OCI-LY7 (cell line): ENCODE results near the gene TMEM186. TPM values are rescaled to one million over a fixed set of nuclear protein-coding genes. Genes with fewer than 3 reads are reported as not detected.

Source experiments
- BruUV-seq: library from RNA; stranded (reverse); fragments of 400-500 nt; replicated peaks from 2 replicates; lab custom pipeline; 2021; lab: Mats Ljungman, UMichigan
- CTCF ChIA-PET: fragments of 300-600 bp; sonication (Branson Sonifier 250); formaldehyde crosslinking; loops from one replicate; lab custom pipeline; 2022; ENCODE audit warnings: antibody characterized with exemption; ENCODE audit not compliant: unreplicated experiment; lab: Charles Lee
- POLR2A ChIA-PET: fragments of 300-600 bp; sonication (Branson Sonifier 250); formaldehyde crosslinking; loops from one replicate; lab custom pipeline; 2022; ENCODE audit warnings: antibody characterized with exemption; lab: Charles Lee
- DNase-seq: peaks from one replicate; pipeline ENCODE4 v3.0.0-alpha.2; 2015; ENCODE audit warnings: low spot score
- H2AFZ ChIP-seq: fragments of 200-600 bp; sonication (generic), shearing (Covaris generic); 2 replicates; pipeline ENCODE4 v1.6.1; 2014; ENCODE audit warnings: mild to moderate bottlenecking, antibody characterized with exemption, low read length, moderate library complexity
- H3K27ac ChIP-seq: fragments of 200-600 bp; sonication (generic); 2 replicates; pipeline ENCODE4 v1.5.1; 2014; ENCODE audit warnings: mixed run types, low read depth, mild to moderate bottlenecking, moderate library complexity, low read length, inconsistent platforms; ENCODE audit not compliant: poor library complexity, severe bottlenecking
- H3K36me3 ChIP-seq: fragments of 200-600 bp; sonication (generic); 2 replicates; pipeline ENCODE4 v1.6.1; 2014; ENCODE audit warnings: mild to moderate bottlenecking, antibody characterized with exemption, low read length, moderate library complexity, mixed read lengths; ENCODE audit not compliant: insufficient read depth
- H3K4me1 ChIP-seq: fragments of 200-600 bp; sonication (generic); 2 replicates; pipeline ENCODE4 v1.5.1; 2014; ENCODE audit warnings: mild to moderate bottlenecking, low read length; ENCODE audit not compliant: insufficient read depth, poor library complexity, severe bottlenecking
- H3K4me2 ChIP-seq: fragments of 200-600 bp; sonication (generic); 2 replicates; pipeline ENCODE4 v1.6.1; 2014; ENCODE audit warnings: mild to moderate bottlenecking, low read length
- H3K4me3 ChIP-seq: fragments of 200-600 bp; sonication (generic); 2 replicates; pipeline ENCODE4 v1.5.1; 2014; ENCODE audit warnings: mild to moderate bottlenecking, low read depth, low read length; ENCODE audit not compliant: poor library complexity, severe bottlenecking
- H3K79me2 ChIP-seq: fragments of 200-600 bp; sonication (generic); 2 replicates; pipeline ENCODE4 v1.6.1; 2016; ENCODE audit warnings: low read depth, mild to moderate bottlenecking, low read length, moderate library complexity, mixed read lengths; ENCODE audit not compliant: insufficient read depth
- H3K9me2 ChIP-seq: fragments of 200-600 bp; sonication (generic); 2 replicates; pipeline ENCODE4 v1.6.1; 2016; ENCODE audit warnings: mild to moderate bottlenecking, low read length, mixed read lengths; ENCODE audit not compliant: insufficient read depth
- H3K9me3 ChIP-seq: fragments of 200-600 bp; sonication (generic); 2 replicates; pipeline ENCODE4 v1.6.1; 2014; ENCODE audit warnings: mild to moderate bottlenecking, mixed run types, low read length, mixed read lengths
- H4K20me1 ChIP-seq: fragments of 200-600 bp; sonication (generic); 2 replicates; pipeline ENCODE4 v1.6.1; 2014; ENCODE audit warnings: mild to moderate bottlenecking, antibody characterized with exemption, low read length, moderate library complexity, mixed read lengths; ENCODE audit not compliant: insufficient read depth
- EZH2phosphoT487 ChIP-seq: fragments of 200-600 bp; sonication (generic); IDR thresholded peaks from 2 replicates; pipeline ENCODE4 v1.6.1; 2018; ENCODE audit warnings: low read depth, borderline replicate concordance, mild to moderate bottlenecking, mixed run types, antibody characterized with exemption, low read length, moderate library complexity, mixed read lengths
- intact Hi-C: fragments of 100-400 bp; cut with micrococcal nuclease; formaldehyde crosslinking; loops from one replicate; pipeline ENCODE4 v1.10.0; 2022; ENCODE audit not compliant: unreplicated experiment
- total RNA-seq, 2 experiments: library from RNA; depleted of rRNA in 1 of 2; stranded (reverse); fragments of >200 nt in 1 of 2; shearing (Covaris generic) in 1 of 2; gene quantifications; 2 replicates each; pipeline ENCODE4 v1.2.3, GENCODE V29; 2014 to 2022
- TF ChIP-seq, protein P1 (sequence below): fragments of 200-600 bp; sonication (generic); conservative IDR thresholded peaks from 2 replicates; pipeline ENCODE4 v1.5.1; 2014; ENCODE audit warnings: mild to moderate bottlenecking, antibody characterized with exemption, low read length, moderate library complexity, mixed read lengths

Gene TMEM186
- total RNA-seq, 2 experiments from 2014 or later, result 11.7 to 18.1 TPM

DNA sequence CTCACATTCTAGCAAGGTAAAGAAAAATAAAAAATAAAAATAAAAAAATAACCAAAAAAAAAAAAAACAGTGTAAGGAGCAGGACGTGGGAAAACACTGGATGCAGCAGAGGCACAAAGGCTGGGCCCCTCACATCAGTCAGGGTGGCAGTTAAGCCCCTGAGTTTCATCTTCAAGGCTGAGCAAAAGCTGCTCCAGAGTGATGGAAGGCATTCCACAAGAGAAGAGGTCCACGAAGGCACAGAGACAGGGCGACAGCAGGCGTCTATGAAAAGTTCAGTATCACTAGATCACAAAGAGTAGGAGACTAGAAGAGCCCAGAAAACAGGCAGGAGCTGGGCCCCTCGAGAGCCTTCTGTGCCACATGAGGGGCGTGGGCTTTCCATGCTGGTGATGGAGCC, 12.0 kb downstream of the TMEM186 start:
- Histone ChIP-seq H3K4me2 (no peak overlapping the region), H3K36me3 (no peaks in the 10 kb centered on the region), H3K4me1 (no peaks in the 10 kb centered on the region), H3K4me3 (no peak overlapping the region), H4K20me1 (no peaks in the 10 kb centered on the region), H2AFZ (no peak overlapping the region), H3K79me2 (no peaks in the 10 kb centered on the region), H3K9me2 (no peaks in the 10 kb centered on the region), H3K27ac (no peak overlapping the region), H3K9me3 (no peaks in the 10 kb centered on the region)
- POLR2A ChIA-PET, result no interaction called here
- intact Hi-C loops, result no loop called here
- DNase-seq, result no peak
- CTCF ChIA-PET, result no interaction called here
- BruUV-seq, result no TSS peak
- TF ChIP-seq, protein P1, sequence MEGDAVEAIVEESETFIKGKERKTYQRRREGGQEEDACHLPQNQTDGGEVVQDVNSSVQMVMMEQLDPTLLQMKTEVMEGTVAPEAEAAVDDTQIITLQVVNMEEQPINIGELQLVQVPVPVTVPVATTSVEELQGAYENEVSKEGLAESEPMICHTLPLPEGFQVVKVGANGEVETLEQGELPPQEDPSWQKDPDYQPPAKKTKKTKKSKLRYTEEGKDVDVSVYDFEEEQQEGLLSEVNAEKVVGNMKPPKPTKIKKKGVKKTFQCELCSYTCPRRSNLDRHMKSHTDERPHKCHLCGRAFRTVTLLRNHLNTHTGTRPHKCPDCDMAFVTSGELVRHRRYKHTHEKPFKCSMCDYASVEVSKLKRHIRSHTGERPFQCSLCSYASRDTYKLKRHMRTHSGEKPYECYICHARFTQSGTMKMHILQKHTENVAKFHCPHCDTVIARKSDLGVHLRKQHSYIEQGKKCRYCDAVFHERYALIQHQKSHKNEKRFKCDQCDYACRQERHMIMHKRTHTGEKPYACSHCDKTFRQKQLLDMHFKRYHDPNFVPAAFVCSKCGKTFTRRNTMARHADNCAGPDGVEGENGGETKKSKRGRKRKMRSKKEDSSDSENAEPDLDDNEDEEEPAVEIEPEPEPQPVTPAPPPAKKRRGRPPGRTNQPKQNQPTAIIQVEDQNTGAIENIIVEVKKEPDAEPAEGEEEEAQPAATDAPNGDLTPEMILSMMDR, result no peak
- no peak for TF ChIP-seq EZH2phosphoT487

DNA sequence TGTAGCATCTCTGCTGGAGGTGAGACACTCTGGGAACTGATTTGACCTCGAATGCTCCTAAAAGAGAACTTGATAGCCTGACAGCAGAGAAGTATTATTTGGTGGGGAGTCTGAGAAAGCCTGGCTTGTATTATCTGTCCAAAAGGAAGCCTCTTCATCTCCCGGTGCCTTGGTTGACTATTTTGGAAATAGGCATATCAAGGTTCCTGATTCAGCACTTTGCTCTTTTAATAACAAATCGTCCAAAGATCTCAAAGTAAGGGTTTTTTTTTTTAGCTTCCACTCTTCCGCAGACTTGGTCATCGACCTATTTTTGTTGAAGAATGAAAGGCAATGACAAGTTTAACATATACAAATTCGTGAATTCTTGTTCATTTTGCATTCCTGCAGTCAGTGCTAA, 14.8 kb downstream of the TMEM186 start:
- no TSS peak for BruUV-seq
- Histone ChIP-seq H3K4me1 (no peaks in the 10 kb centered on the region), H4K20me1 (no peaks in the 10 kb centered on the region), H2AFZ (no peak overlapping the region), H3K4me3 (no peak overlapping the region), H3K9me2 (no peaks in the 10 kb centered on the region), H3K4me2 (no peak overlapping the region), H3K36me3 (no peaks in the 10 kb centered on the region), H3K79me2 (no peaks in the 10 kb centered on the region), H3K27ac (no peak overlapping the region), H3K9me3 (no peaks in the 10 kb centered on the region)
- no peak for DNase-seq
- ChIA-PET CTCF (no interaction called here), POLR2A (no interaction called here)
- intact Hi-C loops, result no loop called here
- no peak for TF ChIP-seq EZH2phosphoT487
- TF ChIP-seq, protein P1, result no peak

DNA sequence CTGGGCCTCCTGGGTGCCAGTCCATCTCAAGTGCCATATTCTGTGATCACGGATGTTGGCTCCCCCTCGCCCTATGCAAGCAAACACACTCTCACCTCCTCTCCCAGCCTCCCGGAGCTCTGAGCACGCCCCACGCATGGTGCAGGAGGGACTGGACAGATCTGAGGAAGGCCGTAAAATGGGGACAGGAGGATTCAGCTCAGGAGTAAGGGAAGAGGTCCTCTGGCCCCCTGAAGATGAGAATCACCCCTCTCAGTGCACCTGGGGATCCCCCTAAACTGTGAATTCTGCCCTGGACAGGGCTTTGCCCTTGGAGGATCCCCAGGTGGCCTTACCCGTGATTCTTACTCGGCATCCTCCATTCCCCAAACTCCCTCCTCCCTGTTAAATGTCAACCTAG, 15.6 kb downstream of the TMEM186 start:
- H4K20me1 ChIP-seq, result no peaks in the 10 kb centered on the region
- intact Hi-C loops, result no loop called here
- H3K79me2 ChIP-seq, result no peaks in the 10 kb centered on the region
- BruUV-seq, result no TSS peak
- no peaks in the 10 kb centered on the region for H3K9me3 ChIP-seq
- no peaks in the 10 kb centered on the region for H3K4me1 ChIP-seq
- no peaks in the 10 kb centered on the region for H3K36me3 ChIP-seq
- H3K27ac ChIP-seq, result no peak overlapping the region
- DNase-seq, result no peak
- POLR2A ChIA-PET, result no interaction called here
- no peak overlapping the region for H3K4me3 ChIP-seq
- CTCF ChIA-PET, result no interaction called here
- no peak overlapping the region for H2AFZ ChIP-seq
- H3K9me2 ChIP-seq, result no peaks in the 10 kb centered on the region
- no peak for TF ChIP-seq EZH2phosphoT487
- TF ChIP-seq, protein P1, result no peak
- H3K4me2 ChIP-seq, result no peak overlapping the region
